ENCODE measurements around the gene CFAP141. TPM values are rescaled to one million over a fixed set of nuclear protein-coding genes. Genes with fewer than 3 reads are reported as not detected.

The CFAP141 gene
- not detected for total RNA-seq

GRCh38 chr1:154206196-154206595 is at the start of gene CFAP141:
Gene CFAP141 (minus strand): TSS chr1:154206333. CDS start chr1:154206307, 26 bp downstream.
- WGBS, 2 donors, result 80 to 86% methylated on average over 1 of the region's 1 CpG
- no peak for DNase-seq (ENCODE audit: low spot score in 2 of 2)
- no peak within 1 kb of the TSS for H3K27ac ChIP-seq
- no peaks in the 10 kb centered on the region for H3K9me3 ChIP-seq
- H3K27me3 ChIP-seq, result no peaks in the 10 kb centered on the region
- peaks cover 4 to 64% (median 15%) of the 10 kb centered on the region in 3 donors for H3K36me3 ChIP-seq
- H3K4me3 ChIP-seq, result no peak within 1 kb of the TSS
- H3K4me1 ChIP-seq, result no peaks in the 10 kb centered on the region
- no peak for TF ChIP-seq POLR2A (IDR thresholded peaks at IDR 0.05)
- TF ChIP-seq EP300 (IDR thresholded peaks at IDR 0.05), result no peak
- TF ChIP-seq CTCF (IDR thresholded peaks at IDR 0.05), result no peak

GRCh38 chr1:154253671-154254070 is 47.5 kb upstream of the CFAP141 start:
- Histone ChIP-seq H3K4me3 (no peak overlapping the region), H3K36me3 (peaks cover 14 to 100% (median 71%) of the 10 kb centered on the region in 3 donors), H3K9me3 (no peaks in the 10 kb centered on the region), H3K4me1 (no peaks in the 10 kb centered on the region), H3K27me3 (no peaks in the 10 kb centered on the region), H3K27ac (no peak overlapping the region)
- DNase-seq (ENCODE audit: low spot score in 2 of 2), result no peak
- TF ChIP-seq CTCF (IDR thresholded peaks at IDR 0.05) (no peak), POLR2A (IDR thresholded peaks at IDR 0.05) (no peak), EP300 (IDR thresholded peaks at IDR 0.05) (no peak)
- 93 to 95% methylated on average over 7 of the region's 7 CpGs for WGBS, 2 donors

GRCh38 chr1:154241703-154242351 is 35.7 kb upstream of the CFAP141 start:
- peaks cover 9 to 98% (median 41%) of the 10 kb centered on the region in 3 donors for H3K36me3 ChIP-seq
- DNase-seq (ENCODE audit: low spot score in 2 of 2), result no peak
- WGBS, 2 donors, result 84 to 92% methylated on average over 3 of the region's 3 CpGs

GRCh38 chr1:154240294-154240833 is 34.2 kb upstream of the CFAP141 start:
- no peaks in the 10 kb centered on the region for H3K27me3 ChIP-seq
- H3K27ac ChIP-seq, result no peak overlapping the region
- peaks cover 9 to 98% (median 44%) of the 10 kb centered on the region in 3 donors for H3K36me3 ChIP-seq
- WGBS, 2 donors, result 83 to 84% methylated on average over 3 of the region's 3 CpGs
- no peak overlapping the region for H3K4me3 ChIP-seq
- no peak for DNase-seq (ENCODE audit: low spot score in 2 of 2)
- no peak for TF ChIP-seq POLR2A (IDR thresholded peaks at IDR 0.05)
- TF ChIP-seq EP300 (IDR thresholded peaks at IDR 0.05), result no peak
- TF ChIP-seq CTCF (IDR thresholded peaks at IDR 0.05), result no peak
- H3K4me1 ChIP-seq, result peaks cover 0 to 12% (median 0%) of the 10 kb centered on the region in 4 donors
- no peaks in the 10 kb centered on the region for H3K9me3 ChIP-seq

More at GRCh38 chr1:154241703-154242351, 35.7 kb upstream of the CFAP141 start:
- Histone ChIP-seq H3K27ac (no peak overlapping the region), H3K27me3 (no peaks in the 10 kb centered on the region), H3K4me3 (no peak overlapping the region), H3K4me1 (peaks cover 0 to 12% (median 0%) of the 10 kb centered on the region in 4 donors), H3K9me3 (no peaks in the 10 kb centered on the region)
- TF ChIP-seq CTCF (IDR thresholded peaks at IDR 0.05) (no peak), POLR2A (IDR thresholded peaks at IDR 0.05) (no peak), EP300 (IDR thresholded peaks at IDR 0.05) (no peak)

GRCh38 chr1:154239491-154239890 is 33.4 kb upstream of the CFAP141 start:
- Histone ChIP-seq H3K27ac (no peak overlapping the region), H3K36me3 (peaks cover 9 to 98% (median 51%) of the 10 kb centered on the region in 3 donors), H3K4me3 (no peak overlapping the region), H3K9me3 (no peaks in the 10 kb centered on the region), H3K27me3 (no peaks in the 10 kb centered on the region), H3K4me1 (peaks cover 0 to 12% (median 0%) of the 10 kb centered on the region in 4 donors)
- TF ChIP-seq EP300 (IDR thresholded peaks at IDR 0.05), result no peak
- TF ChIP-seq CTCF (IDR thresholded peaks at IDR 0.05), result no peak
- TF ChIP-seq POLR2A (IDR thresholded peaks at IDR 0.05), result no peak
- DNase-seq (ENCODE audit: low spot score in 2 of 2), result no peak
- WGBS, 2 donors, result 79 to 87% methylated on average over 3 of the region's 3 CpGs
